ENCODE measurements around the gene RBM19. TPM values are rescaled to one million over a fixed set of nuclear protein-coding genes. Genes with fewer than 3 reads are reported as not detected.
"Not testable (repeated sequence)": the region's sequence is repeated elsewhere in the genome, so short reads cannot be mapped to it uniquely, and the experiment has no call there.

The RBM19 gene
- polyA plus RNA-seq, 1 experiment: 15.5 TPM

- POLR2A ChIA-PET: no interaction called here
- Histone ChIP-seq H3K36me3 (ENCODE audit: control insufficient read depth, insufficient read depth, low read length) (peaks cover 5% of the 10 kb centered on the region; the same call in 1 of the 2 replicates), H3K27me3 (ENCODE audit: control insufficient read depth, insufficient read depth, low read length) (no peaks in the 10 kb centered on the region), H3K4me3 (ENCODE audit: low read depth, low read length) (no peak overlapping the region)
- TF ChIP-seq CTCF (IDR thresholded peaks at IDR 0.05; ENCODE audit: insufficient read depth, low read depth, low read length): no peak
- CTCF ChIA-PET: interaction anchor here (0.6 kb wide), 1 partner anchor 518 kb away, joined by 3 read pairs; no protein-coding TSS in a partner anchor
- no peak for DNase-seq (ENCODE audit: low read depth)
These were observed 152.9 kb downstream of the RBM19 start for GRCh38 chr12:113813229-113813541.

GRCh38 chr12:113812411-113813228, 153.5 kb downstream of the RBM19 start:
- DNase-seq (ENCODE audit: low read depth): no peak

GRCh38 chr12:113809462-113810220, 156.5 kb downstream of the RBM19 start:
- H3K36me3 ChIP-seq (ENCODE audit: control insufficient read depth, insufficient read depth, low read length); POLR2A ChIA-PET; H3K4me3 ChIP-seq (ENCODE audit: low read depth, low read length); DNase-seq (ENCODE audit: low read depth); H3K27me3 ChIP-seq (ENCODE audit: control insufficient read depth, insufficient read depth, low read length): not testable (repeated sequence)
- CTCF ChIA-PET: interaction anchor here (1.2 to 1.3 kb wide), 2 partner anchors 12 to 58 kb away, joined by 3 read pairs; no protein-coding TSS in a partner anchor

More at GRCh38 chr12:113812411-113813228, 153.5 kb downstream of the RBM19 start:
- H3K4me3 ChIP-seq (ENCODE audit: low read depth, low read length): no peak overlapping the region
- ChIA-PET POLR2A (no interaction called here), CTCF (no interaction called here)
- H3K36me3 ChIP-seq (ENCODE audit: control insufficient read depth, insufficient read depth, low read length): peaks cover 5% of the 10 kb centered on the region; the same call in 1 of the 2 replicates
- H3K27me3 ChIP-seq (ENCODE audit: control insufficient read depth, insufficient read depth, low read length): no peaks in the 10 kb centered on the region
- no peak for TF ChIP-seq CTCF (IDR thresholded peaks at IDR 0.05; ENCODE audit: insufficient read depth, low read depth, low read length)

- DNase-seq (ENCODE audit: low read depth): no peak
- TF ChIP-seq CTCF (IDR thresholded peaks at IDR 0.05; ENCODE audit: insufficient read depth, low read depth, low read length): no peak
- POLR2A ChIA-PET: no interaction called here
- peaks cover 2% of the 10 kb centered on the region; the same call in 1 of the 2 replicates for H3K36me3 ChIP-seq (ENCODE audit: control insufficient read depth, insufficient read depth, low read length)
- no peak overlapping the region for H3K4me3 ChIP-seq (ENCODE audit: low read depth, low read length)
- H3K27me3 ChIP-seq (ENCODE audit: control insufficient read depth, insufficient read depth, low read length): no peaks in the 10 kb centered on the region
- CTCF ChIA-PET: interaction anchor here (1.3 kb wide), 1 partner anchor 59 kb away, joined by 3 read pairs; no protein-coding TSS in a partner anchor
These were observed 157.8 kb downstream of the RBM19 start for GRCh38 chr12:113808095-113808951.

GRCh38 chr12:113805673-113806072, 160.5 kb downstream of the RBM19 start:
- H3K36me3 ChIP-seq (ENCODE audit: control insufficient read depth, insufficient read depth, low read length): no peaks in the 10 kb centered on the region
- ChIA-PET CTCF (interaction anchor here (0.7 kb wide), 1 partner anchor 33 kb away, joined by 3 read pairs; no protein-coding TSS in a partner anchor), POLR2A (no interaction called here)
- H3K27me3 ChIP-seq (ENCODE audit: control insufficient read depth, insufficient read depth, low read length): no peaks in the 10 kb centered on the region
- no peak for DNase-seq (ENCODE audit: low read depth)
- no peak for TF ChIP-seq CTCF (IDR thresholded peaks at IDR 0.05; ENCODE audit: insufficient read depth, low read depth, low read length)
- no peak overlapping the region for H3K4me3 ChIP-seq (ENCODE audit: low read depth, low read length)
